Osteoblast (primary cell): ENCODE data around the gene NCKAP5. TPM values are rescaled to one million over a fixed set of nuclear protein-coding genes. Genes with fewer than 3 reads are reported as not detected.

Source experiments
- DNase-seq: peaks from one replicate; pipeline ENCODE4 v3.0.0; 2011; ENCODE audit warnings: low spot score, mixed read lengths; ENCODE audit not compliant: insufficient read length; ENCODE audit errors: missing footprints
- H2AFZ ChIP-seq: 2 replicates; pipeline ENCODE4 v1.6.0; 2011; ENCODE audit warnings: mild to moderate bottlenecking, low read length
- H3K27ac ChIP-seq: 2 replicates; pipeline ENCODE4 v1.5.1; 2011; ENCODE audit warnings: mild to moderate bottlenecking, low read depth, low read length, moderate library complexity
- H3K27me3 ChIP-seq: 2 replicates; pipeline ENCODE4 v1.6.0; 2012; ENCODE audit warnings: mild to moderate bottlenecking, control low read depth, inconsistent platforms, low read length, moderate library complexity; ENCODE audit not compliant: insufficient read depth
- H3K36me3 ChIP-seq: 2 replicates; pipeline ENCODE4 v1.5.1; 2011; ENCODE audit warnings: mild to moderate bottlenecking, low read length, control low read depth, moderate library complexity; ENCODE audit not compliant: insufficient read depth
- H3K4me1 ChIP-seq: 2 replicates; pipeline ENCODE4 v1.5.1; 2011; ENCODE audit warnings: mild to moderate bottlenecking, low read length, control low read depth, moderate library complexity; ENCODE audit not compliant: insufficient read depth
- H3K4me2 ChIP-seq: 2 replicates; pipeline ENCODE4 v1.6.0; 2011; ENCODE audit warnings: mild to moderate bottlenecking, low read length; ENCODE audit not compliant: insufficient read depth
- H3K4me3 ChIP-seq: fragments of 200-600 bp; sonication (generic); 3 replicates; pipeline ENCODE4 v1.5.1; 2012; ENCODE audit warnings: mild to moderate bottlenecking, low read length, inconsistent platforms; ENCODE audit not compliant: insufficient read depth
- H3K79me2 ChIP-seq: 2 replicates; pipeline ENCODE4 v1.6.0; 2012; ENCODE audit warnings: mild to moderate bottlenecking, low read length, control low read depth, inconsistent platforms; ENCODE audit not compliant: insufficient read depth
- H3K9me3 ChIP-seq: 2 replicates; pipeline ENCODE4 v1.5.1; 2011; ENCODE audit warnings: low read depth, low read length, control low read depth
- H4K20me1 ChIP-seq: 2 replicates; pipeline ENCODE4 v1.6.0; 2012; ENCODE audit warnings: mild to moderate bottlenecking, low read length, control low read depth; ENCODE audit not compliant: insufficient read depth
- CTCF ChIP-seq: IDR thresholded peaks from 2 replicates; pipeline ENCODE4 v1.5.1; 2011; ENCODE audit warnings: mild to moderate bottlenecking, low read depth, low read length, moderate library complexity; ENCODE audit errors: extremely low read depth
- total RNA-seq: library from RNA; depleted of rRNA; stranded (reverse); fragments of >200 nt; gene quantifications from 2 replicates; pipeline ENCODE4 v1.2.3, GENCODE V29; 2012

Gene NCKAP5
- total RNA-seq, 1 donor, result 1.8 TPM

- Histone ChIP-seq H3K9me3 (no peaks in the 10 kb centered on the region), H3K4me1 (no peaks in the 10 kb centered on the region), H3K4me3 (no peak overlapping the region), H3K27ac (no peak overlapping the region), H3K4me2 (no peak overlapping the region), H2AFZ (no peak overlapping the region), H4K20me1 (no peaks in the 10 kb centered on the region), H3K27me3 (no peaks in the 10 kb centered on the region), H3K36me3 (no peaks in the 10 kb centered on the region), H3K79me2 (no peaks in the 10 kb centered on the region)
- no peak for TF ChIP-seq CTCF
- DNase-seq, result no peak
These were observed 807.9 kb downstream of the NCKAP5 start for GRCh38 chr2:132760405-132760804.

- H3K79me2 ChIP-seq, result no peaks in the 10 kb centered on the region
- H3K27me3 ChIP-seq, result no peaks in the 10 kb centered on the region
- H3K9me3 ChIP-seq, result no peaks in the 10 kb centered on the region
- no peak overlapping the region for H2AFZ ChIP-seq
- H3K4me2 ChIP-seq, result no peak overlapping the region
- no peaks in the 10 kb centered on the region for H3K36me3 ChIP-seq
- H3K27ac ChIP-seq, result no peak overlapping the region
- no peaks in the 10 kb centered on the region for H3K4me1 ChIP-seq
- no peak for DNase-seq
- H4K20me1 ChIP-seq, result no peaks in the 10 kb centered on the region
- no peak overlapping the region for H3K4me3 ChIP-seq
- TF ChIP-seq CTCF, result no peak
These were observed 809.3 kb downstream of the NCKAP5 start for GRCh38 chr2:132758995-132759394.

- H3K4me3 ChIP-seq, result no peak overlapping the region
- H3K9me3 ChIP-seq, result no peaks in the 10 kb centered on the region
- H4K20me1 ChIP-seq, result no peaks in the 10 kb centered on the region
- H3K27me3 ChIP-seq, result no peaks in the 10 kb centered on the region
- TF ChIP-seq CTCF, result no peak
- DNase-seq, result no peak
- no peaks in the 10 kb centered on the region for H3K4me1 ChIP-seq
- H3K27ac ChIP-seq, result no peak overlapping the region
- H2AFZ ChIP-seq, result no peak overlapping the region
- no peaks in the 10 kb centered on the region for H3K36me3 ChIP-seq
- no peak overlapping the region for H3K4me2 ChIP-seq
- H3K79me2 ChIP-seq, result no peaks in the 10 kb centered on the region
These were observed 810.6 kb downstream of the NCKAP5 start for GRCh38 chr2:132757676-132758075.

- Histone ChIP-seq H3K9me3 (no peaks in the 10 kb centered on the region), H2AFZ (no peak overlapping the region), H3K4me1 (no peaks in the 10 kb centered on the region), H3K36me3 (no peaks in the 10 kb centered on the region), H3K79me2 (no peaks in the 10 kb centered on the region), H3K4me3 (no peak overlapping the region), H3K27ac (no peak overlapping the region), H4K20me1 (no peaks in the 10 kb centered on the region), H3K27me3 (no peaks in the 10 kb centered on the region), H3K4me2 (no peak overlapping the region)
- DNase-seq, result no peak
- no peak for TF ChIP-seq CTCF
These were observed 811.2 kb downstream of the NCKAP5 start for GRCh38 chr2:132757002-132757589.
